NB4 (cell line): ENCODE data around the gene ACTN1.

Experiments used
- DNase-seq: peaks from one replicate; pipeline ENCODE4 v3.0.0; 2010; ENCODE audit warnings: low read depth
- H3K4me3 ChIP-seq: one replicate; pipeline ENCODE4 v1.5.1; 2011; ENCODE audit warnings: mild to moderate bottlenecking, low read depth, low read length, moderate library complexity
- CTCF ChIP-seq: IDR thresholded peaks from one replicate; pipeline ENCODE4 v1.5.1; 2012; ENCODE audit warnings: low read depth, low read length
- MYC ChIP-seq: IDR thresholded peaks from 2 replicates; pipeline ENCODE4 v1.6.1; 2011; ENCODE audit warnings: low read depth, low read length
- POLR2A ChIP-seq: IDR thresholded peaks from 2 replicates; pipeline ENCODE4 v1.6.1; 2011; ENCODE audit warnings: mild to moderate bottlenecking; ENCODE audit not compliant: insufficient read length; ENCODE audit errors: extremely low read depth
- TF ChIP-seq, protein P1 (sequence below): IDR thresholded peaks from 2 replicates; pipeline ENCODE4 v1.6.1; 2011; ENCODE audit warnings: low read depth, low read length

Gene ACTN1

GRCh38 chr14:68986225-68986624 lies 7.1 kb upstream of the ACTN1 start:
- DNase-seq, result no peak
- no peak overlapping the region for H3K4me3 ChIP-seq
- TF ChIP-seq MYC, result no peak
- no peak for TF ChIP-seq CTCF
- TF ChIP-seq, protein P1, sequence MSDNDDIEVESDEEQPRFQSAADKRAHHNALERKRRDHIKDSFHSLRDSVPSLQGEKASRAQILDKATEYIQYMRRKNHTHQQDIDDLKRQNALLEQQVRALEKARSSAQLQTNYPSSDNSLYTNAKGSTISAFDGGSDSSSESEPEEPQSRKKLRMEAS, result no peak
- no peak for TF ChIP-seq POLR2A

- TF ChIP-seq CTCF (no peak), POLR2A (no peak), MYC (no peak)
- TF ChIP-seq, protein P1, result no peak
- no peak for DNase-seq
- H3K4me3 ChIP-seq, result no peak overlapping the region
These were observed 5.6 kb upstream of the ACTN1 start for GRCh38 chr14:68984686-68985085.

- DNase-seq, result no peak
- TF ChIP-seq CTCF (no peak), MYC (no peak), POLR2A (no peak)
- TF ChIP-seq, protein P1, result no peak
- no peak overlapping the region for H3K4me3 ChIP-seq
These were observed 4.1 kb upstream of the ACTN1 start for GRCh38 chr14:68983191-68983590.

- DNase-seq, result no peak
- TF ChIP-seq POLR2A (no peak), MYC (no peak), CTCF (no peak)
- TF ChIP-seq, protein P1, result no peak
- no peak overlapping the region for H3K4me3 ChIP-seq
These were observed 3.5 kb upstream of the ACTN1 start for GRCh38 chr14:68982581-68982980.

DNA sequence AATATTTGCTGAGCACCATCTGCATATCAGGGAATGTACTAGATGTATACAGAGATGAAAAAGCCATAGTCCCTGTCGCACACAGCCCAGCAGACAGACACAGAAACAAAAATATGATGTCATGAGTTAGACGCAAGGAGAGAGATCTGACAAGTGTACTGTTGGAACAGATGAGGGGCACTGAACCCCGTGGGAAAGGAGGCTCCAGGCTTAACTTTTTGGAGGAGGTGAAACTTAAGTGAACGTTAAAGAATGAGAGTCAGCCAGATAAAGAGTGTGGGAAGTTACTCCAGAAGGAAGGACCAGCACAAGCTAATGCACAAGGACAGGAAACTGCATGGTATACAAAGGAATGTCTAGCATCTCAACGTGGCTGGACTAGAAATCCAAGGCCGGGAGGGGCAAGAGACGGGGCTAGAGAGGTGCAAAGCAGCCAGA lies 2.5 kb upstream of the ACTN1 start:
- no peak overlapping the region for H3K4me3 ChIP-seq
- no peak for DNase-seq
- TF ChIP-seq CTCF (no peak), POLR2A (no peak), MYC (no peak)
- TF ChIP-seq, protein P1, result no peak

GRCh38 chr14:68981139-68981538 lies 2.0 kb upstream of the ACTN1 start:
- TF ChIP-seq POLR2A (no peak), MYC (no peak), CTCF (no peak)
- TF ChIP-seq, protein P1, result no peak
- no peak for DNase-seq
- no peak overlapping the region for H3K4me3 ChIP-seq
